ENCODE results near the gene STPG4.

STPG4 gene

GRCh38 chr2:47056868-47057686, 98.0 kb downstream of the STPG4 start:
- peak overlapping the region; percentile 52 for H3K27ac Mint-ChIP-seq
- H3K4me1 Mint-ChIP-seq (ENCODE audit: low read depth), result peaks cover 33% of the 10 kb centered on the region
- H3K4me3 Mint-ChIP-seq, result no peak overlapping the region
- H3K9me3 Mint-ChIP-seq, result no peaks in the 10 kb centered on the region
- H3K36me3 Mint-ChIP-seq (ENCODE audit: low read depth), result peaks cover 38% of the 10 kb centered on the region
- no peaks in the 10 kb centered on the region for H3K27me3 Mint-ChIP-seq

GRCh38 chr2:47056374-47056773, 98.7 kb downstream of the STPG4 start:
- Mint-ChIP-seq H3K4me3 (no peak overlapping the region), H3K4me1 (ENCODE audit: low read depth) (peaks cover 33% of the 10 kb centered on the region), H3K27ac (peak overlapping the region; percentile 63)

DNA sequence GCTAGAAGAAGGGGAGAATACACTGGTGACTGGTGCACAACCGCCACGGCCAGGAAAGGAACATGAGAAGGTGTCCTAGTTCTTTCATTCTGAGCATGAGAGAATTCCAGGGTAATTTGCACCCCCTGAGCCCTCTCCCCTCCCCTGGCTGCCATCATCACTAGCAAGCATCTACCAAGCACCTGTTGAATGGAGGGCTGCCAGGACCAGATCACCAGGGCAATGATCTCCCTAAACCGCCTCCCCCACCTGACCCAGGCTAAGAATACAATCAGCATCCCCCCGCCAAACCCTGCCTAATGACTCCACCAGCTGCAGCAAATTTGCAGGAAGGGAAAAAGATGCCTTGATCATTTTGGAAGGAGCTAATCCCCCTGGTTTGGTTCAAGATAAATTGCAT, 100.2 kb downstream of the STPG4 start:
- H3K4me3 Mint-ChIP-seq, result no peak overlapping the region
- no peaks in the 10 kb centered on the region for H3K9me3 Mint-ChIP-seq
- peaks cover 33% of the 10 kb centered on the region for H3K4me1 Mint-ChIP-seq (ENCODE audit: low read depth)
- no peaks in the 10 kb centered on the region for H3K27me3 Mint-ChIP-seq
- no peak overlapping the region for H3K27ac Mint-ChIP-seq
- H3K36me3 Mint-ChIP-seq (ENCODE audit: low read depth), result peaks cover 44% of the 10 kb centered on the region

More at GRCh38 chr2:47056374-47056773, 98.7 kb downstream of the STPG4 start:
- H3K36me3 Mint-ChIP-seq (ENCODE audit: low read depth), result peaks cover 41% of the 10 kb centered on the region
- H3K27me3 Mint-ChIP-seq, result no peaks in the 10 kb centered on the region
- no peaks in the 10 kb centered on the region for H3K9me3 Mint-ChIP-seq

DNA sequence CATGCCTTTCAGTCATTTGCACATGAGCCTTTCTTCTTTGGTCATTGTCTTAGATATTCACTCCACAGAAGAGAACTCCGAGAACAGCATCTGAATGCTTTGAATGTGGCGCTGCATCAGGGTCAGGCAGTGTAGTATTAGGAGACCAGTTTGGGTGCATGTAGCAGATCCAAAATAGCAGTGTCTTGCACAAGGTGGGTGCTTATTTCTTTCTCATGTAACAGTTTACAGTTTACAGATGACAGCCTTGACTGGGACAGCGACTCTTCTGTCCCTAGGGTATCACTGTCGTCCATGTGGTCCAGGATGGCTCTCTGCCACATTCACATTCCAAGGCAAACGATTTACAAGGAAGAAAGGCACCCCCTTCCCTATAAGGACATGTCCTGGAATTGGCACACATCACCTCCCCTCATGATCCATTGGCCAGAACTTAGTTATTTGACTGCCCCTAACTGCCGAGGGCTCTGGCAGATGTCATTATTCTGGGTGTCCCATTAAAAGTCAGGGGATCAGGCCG, 101.0 kb downstream of the STPG4 start:
- no peaks in the 10 kb centered on the region for H3K27me3 Mint-ChIP-seq
- H3K9me3 Mint-ChIP-seq, result no peaks in the 10 kb centered on the region
- peaks cover 39% of the 10 kb centered on the region for H3K36me3 Mint-ChIP-seq (ENCODE audit: low read depth)
- H3K4me3 Mint-ChIP-seq, result no peak overlapping the region
- no peak overlapping the region for H3K27ac Mint-ChIP-seq
- peaks cover 33% of the 10 kb centered on the region for H3K4me1 Mint-ChIP-seq (ENCODE audit: low read depth)

DNA sequence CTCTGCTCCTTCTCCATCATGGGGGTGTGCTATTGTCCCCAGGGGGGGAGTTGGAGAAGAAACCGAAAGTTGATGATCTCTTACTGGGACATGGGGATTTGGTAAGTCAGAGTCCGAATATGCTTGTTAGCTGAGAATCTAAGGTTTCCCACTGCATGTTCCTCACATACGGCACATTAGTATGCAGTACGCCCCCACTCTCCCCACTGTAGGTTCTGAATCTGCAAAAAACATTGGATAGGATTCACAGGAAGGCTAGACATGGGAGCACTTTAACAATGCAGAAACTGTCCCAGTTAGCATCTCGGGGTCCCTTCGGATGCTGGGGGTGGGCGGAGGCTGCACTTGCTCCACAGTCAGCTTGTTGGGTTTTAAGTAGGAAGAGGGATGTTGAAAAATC, 102.3 kb downstream of the STPG4 start:
- peaks cover 39% of the 10 kb centered on the region for H3K36me3 Mint-ChIP-seq (ENCODE audit: low read depth)
- H3K27ac Mint-ChIP-seq, result no peak overlapping the region
- no peaks in the 10 kb centered on the region for H3K9me3 Mint-ChIP-seq
- peaks cover 28% of the 10 kb centered on the region for H3K4me1 Mint-ChIP-seq (ENCODE audit: low read depth)
- H3K27me3 Mint-ChIP-seq, result no peaks in the 10 kb centered on the region
- H3K4me3 Mint-ChIP-seq, result no peak overlapping the region

DNA sequence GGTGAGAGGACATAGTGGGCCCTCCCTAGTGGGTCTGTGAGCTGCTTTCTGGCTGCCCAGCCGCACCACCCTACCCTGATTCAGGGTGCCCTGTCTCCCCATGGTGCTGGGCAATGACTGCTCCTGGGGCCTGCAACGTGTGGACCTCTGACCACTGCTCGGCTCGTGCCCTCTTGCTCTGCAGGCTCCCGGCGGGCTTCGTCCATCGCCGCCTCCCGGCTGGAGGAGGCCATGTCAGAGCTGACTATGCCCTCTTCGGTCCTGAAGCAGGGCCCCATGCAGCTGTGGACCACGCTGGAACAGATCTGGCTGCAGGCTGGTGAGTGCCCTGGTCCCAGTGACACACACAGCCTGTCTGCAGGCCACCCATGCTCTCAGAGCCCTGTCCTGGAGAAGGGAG, 103.5 kb downstream of the STPG4 start:
- Mint-ChIP-seq H3K9me3 (no peaks in the 10 kb centered on the region), H3K27ac (no peak overlapping the region), H3K4me3 (no peak overlapping the region), H3K4me1 (ENCODE audit: low read depth) (peaks cover 15% of the 10 kb centered on the region), H3K27me3 (no peaks in the 10 kb centered on the region), H3K36me3 (ENCODE audit: low read depth) (peaks cover 37% of the 10 kb centered on the region)

GRCh38 chr2:47050762-47051161, 104.3 kb downstream of the STPG4 start:
- H3K9me3 Mint-ChIP-seq, result no peaks in the 10 kb centered on the region
- H3K27ac Mint-ChIP-seq, result no peak overlapping the region
- peaks cover 40% of the 10 kb centered on the region for H3K36me3 Mint-ChIP-seq (ENCODE audit: low read depth)
- no peak overlapping the region for H3K4me3 Mint-ChIP-seq
- H3K4me1 Mint-ChIP-seq (ENCODE audit: low read depth), result peaks cover 7% of the 10 kb centered on the region
- no peaks in the 10 kb centered on the region for H3K27me3 Mint-ChIP-seq

GRCh38 chr2:47050021-47050760, 104.9 kb downstream of the STPG4 start:
- H3K27me3 Mint-ChIP-seq, result no peaks in the 10 kb centered on the region
- no peak overlapping the region for H3K27ac Mint-ChIP-seq
- H3K4me1 Mint-ChIP-seq (ENCODE audit: low read depth), result peaks cover 4% of the 10 kb centered on the region
- peaks cover 44% of the 10 kb centered on the region for H3K36me3 Mint-ChIP-seq (ENCODE audit: low read depth)
- H3K9me3 Mint-ChIP-seq, result no peaks in the 10 kb centered on the region
- no peak overlapping the region for H3K4me3 Mint-ChIP-seq

GRCh38 chr2:47049502-47049901, 105.6 kb downstream of the STPG4 start:
- Mint-ChIP-seq H3K36me3 (ENCODE audit: low read depth) (peaks cover 39% of the 10 kb centered on the region), H3K4me3 (no peak overlapping the region), H3K4me1 (ENCODE audit: low read depth) (no peaks in the 10 kb centered on the region), H3K27ac (no peak overlapping the region), H3K27me3 (no peaks in the 10 kb centered on the region), H3K9me3 (no peaks in the 10 kb centered on the region)

GRCh38 chr2:47048801-47049480, 106.2 kb downstream of the STPG4 start:
- H3K27ac Mint-ChIP-seq, result no peak overlapping the region
- H3K4me1 Mint-ChIP-seq (ENCODE audit: low read depth), result peaks cover 3% of the 10 kb centered on the region
- H3K36me3 Mint-ChIP-seq (ENCODE audit: low read depth), result peaks cover 39% of the 10 kb centered on the region
- H3K27me3 Mint-ChIP-seq, result no peaks in the 10 kb centered on the region
- no peaks in the 10 kb centered on the region for H3K9me3 Mint-ChIP-seq
- H3K4me3 Mint-ChIP-seq, result no peak overlapping the region

DNA sequence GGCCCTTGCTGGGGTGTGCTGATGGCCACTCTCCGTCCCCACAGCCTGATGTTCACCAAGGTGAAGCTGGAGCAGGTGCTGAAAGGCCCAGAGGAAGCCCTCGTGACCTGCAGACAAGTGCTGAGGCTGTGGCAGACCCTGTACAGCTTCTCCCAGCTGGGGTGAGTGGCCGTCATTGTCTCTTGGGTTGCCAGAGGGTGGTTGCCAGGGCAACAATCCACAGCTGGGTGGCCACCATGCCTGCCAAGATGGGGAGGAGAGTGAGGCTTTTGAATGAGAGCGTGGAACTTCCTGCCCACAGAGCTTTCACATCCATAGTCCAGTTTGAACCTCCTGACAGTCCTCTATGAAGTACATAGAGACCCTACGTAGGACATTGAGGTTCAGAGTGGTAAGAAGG, 108.8 kb downstream of the STPG4 start:
- no peak overlapping the region for H3K4me3 Mint-ChIP-seq
- peaks cover 26% of the 10 kb centered on the region for H3K36me3 Mint-ChIP-seq (ENCODE audit: low read depth)
- H3K9me3 Mint-ChIP-seq, result no peaks in the 10 kb centered on the region
- peaks cover 3% of the 10 kb centered on the region for H3K4me1 Mint-ChIP-seq (ENCODE audit: low read depth)
- no peaks in the 10 kb centered on the region for H3K27me3 Mint-ChIP-seq
- no peak overlapping the region for H3K27ac Mint-ChIP-seq

DNA sequence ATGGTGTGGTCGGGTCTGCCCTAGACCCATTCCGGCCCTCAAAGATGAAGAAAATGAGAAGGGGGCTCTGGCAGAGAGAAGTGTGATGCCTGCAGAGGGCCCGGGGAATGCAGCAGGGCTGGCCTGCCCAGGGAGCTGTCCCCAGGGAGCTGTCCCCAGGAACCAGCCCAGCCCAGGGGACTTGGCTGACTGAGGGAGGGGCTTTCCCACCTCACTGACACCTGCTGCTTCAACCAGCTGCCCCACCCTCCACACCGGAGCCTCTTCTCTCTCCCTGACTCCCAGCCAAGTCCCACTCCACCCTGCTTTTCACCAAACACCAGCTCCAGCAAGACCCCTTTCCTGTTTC, 111.2 kb downstream of the STPG4 start:
- Mint-ChIP-seq H3K27me3 (no peaks in the 10 kb centered on the region), H3K9me3 (no peaks in the 10 kb centered on the region), H3K36me3 (ENCODE audit: low read depth) (peaks cover 32% of the 10 kb centered on the region), H3K4me3 (no peak overlapping the region), H3K4me1 (ENCODE audit: low read depth) (peaks cover 10% of the 10 kb centered on the region), H3K27ac (peak overlapping the region; percentile 70)

DNA sequence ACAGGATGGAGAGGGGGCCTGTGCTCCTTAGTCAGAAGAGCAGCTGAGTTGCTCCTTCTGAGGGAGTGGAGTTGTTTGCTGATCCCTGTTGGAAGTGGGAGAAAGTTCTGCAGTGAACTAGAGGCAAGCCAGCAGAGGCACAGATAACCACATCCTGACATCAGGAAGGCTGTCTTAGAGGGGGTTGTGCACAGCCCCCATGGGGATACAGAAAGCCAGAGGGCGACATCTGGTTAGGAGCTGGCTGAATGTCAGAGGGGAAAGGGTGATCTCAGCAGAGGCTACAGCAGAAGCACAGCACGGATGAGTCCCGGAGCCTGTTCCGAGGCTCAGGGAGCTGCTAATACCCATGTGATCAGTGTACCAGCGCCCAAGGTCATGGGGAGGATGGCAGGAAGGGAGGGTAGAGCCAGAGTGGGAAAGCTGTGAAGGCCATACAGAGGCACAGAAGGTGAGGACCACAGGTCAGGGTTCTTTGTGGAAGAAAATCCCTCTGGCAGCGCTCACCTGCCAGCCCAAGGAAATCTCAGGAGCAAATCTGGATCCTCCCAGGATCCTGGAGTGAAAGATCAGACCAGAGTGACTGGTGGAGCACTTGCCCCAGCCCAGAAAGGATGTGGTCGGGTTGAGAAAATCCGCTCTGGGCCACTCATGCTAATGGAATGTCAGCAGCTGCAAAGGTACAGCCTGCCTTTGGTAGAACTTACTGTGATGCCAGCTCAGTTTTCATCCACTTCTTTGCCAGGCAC, 111.8 kb downstream of the STPG4 start:
- H3K36me3 Mint-ChIP-seq (ENCODE audit: low read depth), result peaks cover 35% of the 10 kb centered on the region
- H3K4me3 Mint-ChIP-seq, result no peak overlapping the region
- H3K27ac Mint-ChIP-seq, result peak overlapping the region; percentile 13
- no peaks in the 10 kb centered on the region for H3K27me3 Mint-ChIP-seq
- peaks cover 14% of the 10 kb centered on the region for H3K4me1 Mint-ChIP-seq (ENCODE audit: low read depth)
- no peaks in the 10 kb centered on the region for H3K9me3 Mint-ChIP-seq

DNA sequence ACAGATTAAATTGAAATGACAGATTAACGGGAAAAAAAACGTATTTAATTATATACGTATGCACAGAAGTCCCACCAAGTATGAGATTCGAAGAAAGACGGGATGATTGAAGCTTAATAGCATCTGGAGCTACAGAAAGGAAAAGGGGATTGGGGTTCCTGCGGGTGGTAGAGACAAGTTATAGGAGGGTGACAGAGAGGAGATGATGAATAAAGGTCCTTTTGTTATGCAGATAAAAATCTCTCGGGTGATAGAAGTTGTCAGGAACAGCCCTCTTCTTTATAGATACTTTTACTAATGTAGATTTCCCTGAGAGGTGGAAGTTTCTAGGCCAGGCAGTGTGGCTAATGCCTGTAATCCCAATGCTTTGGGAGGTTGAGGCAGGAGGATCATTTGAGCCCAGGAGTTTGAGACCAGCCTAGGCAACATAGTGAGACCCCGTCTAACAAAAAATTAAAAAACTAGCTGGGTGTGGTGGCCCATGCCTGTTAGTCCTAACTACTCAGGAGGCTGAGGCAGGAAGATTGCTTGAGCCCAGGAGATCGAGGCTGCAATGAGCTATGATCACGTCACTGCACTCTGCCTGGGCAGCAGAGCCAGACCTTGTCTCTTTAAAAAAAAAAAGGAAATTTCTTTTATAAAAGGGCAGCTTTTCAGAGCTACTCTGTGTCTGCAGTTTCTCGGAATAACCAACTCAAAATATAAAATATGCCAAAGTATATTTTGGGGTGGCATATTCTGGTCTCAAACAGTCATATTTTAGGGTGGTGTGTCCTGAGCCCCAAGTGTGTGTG, 113.0 kb downstream of the STPG4 start:
- peaks cover 40% of the 10 kb centered on the region for H3K36me3 Mint-ChIP-seq (ENCODE audit: low read depth)
- H3K4me1 Mint-ChIP-seq (ENCODE audit: low read depth), result peaks cover 14% of the 10 kb centered on the region
- H3K27me3 Mint-ChIP-seq, result no peaks in the 10 kb centered on the region
- H3K4me3 Mint-ChIP-seq, result no peak overlapping the region
- no peaks in the 10 kb centered on the region for H3K9me3 Mint-ChIP-seq
- no peak overlapping the region for H3K27ac Mint-ChIP-seq
